ENCODE measurements around the gene SS18L1.

SS18L1 gene

GRCh38 chr20:62212299-62212698 lies 68.7 kb downstream of the SS18L1 start:
- DNase-seq (ENCODE audit: low spot score) = no peak

GRCh38 chr20:62214067-62214466 lies 70.5 kb downstream of the SS18L1 start:
- DNase-seq (ENCODE audit: low spot score) = no peak

GRCh38 chr20:62215020-62215990 lies 71.7 kb downstream of the SS18L1 start:
- DNase-seq (ENCODE audit: low spot score) = no peak

- DNase-seq (ENCODE audit: low spot score) = no peak
These were observed 72.5 kb downstream of the SS18L1 start for GRCh38 chr20:62215991-62216635.

DNA sequence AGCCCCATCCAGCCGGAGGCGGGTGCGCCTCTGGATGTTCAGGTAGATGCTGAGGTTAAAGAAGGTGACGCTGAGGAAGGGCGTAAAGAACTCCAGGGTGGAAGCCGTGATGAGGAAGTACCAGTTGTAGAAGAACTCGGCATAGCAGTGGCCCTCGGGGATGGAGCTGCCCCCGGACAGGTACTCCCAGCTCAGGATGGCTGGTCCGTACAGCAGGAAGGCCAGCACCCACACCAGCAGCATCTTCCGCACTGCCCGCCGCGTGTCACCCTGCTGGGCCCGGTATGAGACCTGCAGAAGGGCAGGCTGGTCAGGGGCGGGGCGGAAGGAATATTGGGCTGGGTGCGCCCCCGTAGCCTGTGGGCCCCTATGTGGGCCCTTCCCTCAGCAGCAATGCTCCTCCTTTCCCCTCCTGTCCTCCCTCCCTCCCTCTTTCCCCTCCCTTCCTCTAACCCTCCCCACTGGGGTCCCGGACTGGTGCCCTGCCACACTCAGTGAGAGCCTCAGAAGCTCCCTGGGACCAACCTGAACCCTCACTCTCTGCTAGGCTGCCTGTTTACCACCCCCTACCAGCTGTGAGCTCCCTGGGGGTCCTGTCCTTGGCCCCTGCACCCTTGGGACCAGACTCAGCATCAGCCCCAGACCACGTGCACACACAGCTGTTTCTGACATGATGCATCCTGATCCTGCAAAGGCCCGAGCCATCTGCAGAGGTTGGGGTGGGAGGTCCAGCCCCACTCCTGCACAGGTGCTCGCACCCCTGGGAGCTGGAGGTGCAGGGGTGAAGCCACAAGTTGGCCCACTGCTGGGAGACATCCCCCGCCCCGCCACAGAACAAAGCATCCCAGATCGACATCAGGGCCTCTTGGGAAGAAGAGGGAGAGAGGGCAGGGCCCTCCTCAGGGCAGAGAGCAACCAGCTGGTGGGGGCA lies 73.3 kb downstream of the SS18L1 start:
- no peak for DNase-seq (ENCODE audit: low spot score)

GRCh38 chr20:62217913-62218773 lies 74.6 kb downstream of the SS18L1 start:
- no peak for DNase-seq (ENCODE audit: low spot score)

- no peak for DNase-seq (ENCODE audit: low spot score)
These were observed 75.8 kb downstream of the SS18L1 start for GRCh38 chr20:62219101-62219991.

GRCh38 chr20:62219992-62220665 lies 76.6 kb downstream of the SS18L1 start, which contains the start of gene HRH3:
TSS of gene HRH3 (minus strand) at chr20:62220278. CDS start at chr20:62219970, 308 bp downstream.
- DNase-seq (ENCODE audit: low spot score) = peak; percentile 16

- no peak for DNase-seq (ENCODE audit: low spot score)
These were observed 77.3 kb downstream of the SS18L1 start for GRCh38 chr20:62220666-62221568.

- no peak for DNase-seq (ENCODE audit: low spot score)
These were observed 78.8 kb downstream of the SS18L1 start for GRCh38 chr20:62222266-62222850.

- DNase-seq (ENCODE audit: low spot score) = no peak
These were observed 79.4 kb downstream of the SS18L1 start for GRCh38 chr20:62222972-62223371.

DNA sequence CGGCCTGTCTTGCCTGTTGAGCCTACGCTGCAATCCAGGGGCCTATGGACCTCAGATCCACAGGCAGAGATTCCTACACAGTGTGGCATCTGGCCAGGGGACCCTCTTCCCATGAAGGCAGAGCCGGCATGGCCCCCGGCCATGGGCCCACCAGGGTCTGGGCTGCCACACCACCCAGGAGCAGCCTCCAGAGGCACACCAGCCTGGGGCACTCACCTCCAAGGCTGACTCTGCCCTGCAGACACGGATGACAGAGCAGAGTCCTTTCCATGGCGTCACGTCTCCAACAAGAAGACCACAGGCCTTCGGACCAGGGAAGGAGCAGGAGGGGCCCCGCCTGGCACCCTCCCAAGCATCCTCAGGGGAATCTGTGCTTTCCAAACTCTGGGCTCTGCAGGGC lies 80.0 kb downstream of the SS18L1 start:
- no peak for DNase-seq (ENCODE audit: low spot score)

- DNase-seq (ENCODE audit: low spot score) = no peak
These were observed 80.7 kb downstream of the SS18L1 start for GRCh38 chr20:62224113-62224855.

DNA sequence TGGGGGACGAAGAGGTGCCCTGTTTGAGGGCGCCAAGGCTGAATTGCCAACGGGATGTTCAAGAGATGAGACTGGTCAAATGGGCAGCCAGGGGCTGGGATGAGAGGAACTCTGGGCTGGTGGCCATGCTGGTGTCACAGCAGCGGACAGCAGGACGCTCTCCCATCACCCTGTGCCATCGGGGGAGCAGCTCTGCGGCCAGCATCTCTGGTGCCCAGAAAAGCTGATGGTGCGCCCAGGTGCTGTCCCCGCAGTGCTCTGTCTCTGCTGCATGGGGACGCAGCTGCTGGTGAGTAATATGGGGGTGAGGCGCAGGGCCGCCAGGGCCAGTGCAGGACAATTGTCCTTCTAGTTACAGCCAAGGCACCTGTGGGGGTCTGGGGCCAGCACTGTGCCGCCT lies 81.5 kb downstream of the SS18L1 start:
- no peak for DNase-seq (ENCODE audit: low spot score)

DNA sequence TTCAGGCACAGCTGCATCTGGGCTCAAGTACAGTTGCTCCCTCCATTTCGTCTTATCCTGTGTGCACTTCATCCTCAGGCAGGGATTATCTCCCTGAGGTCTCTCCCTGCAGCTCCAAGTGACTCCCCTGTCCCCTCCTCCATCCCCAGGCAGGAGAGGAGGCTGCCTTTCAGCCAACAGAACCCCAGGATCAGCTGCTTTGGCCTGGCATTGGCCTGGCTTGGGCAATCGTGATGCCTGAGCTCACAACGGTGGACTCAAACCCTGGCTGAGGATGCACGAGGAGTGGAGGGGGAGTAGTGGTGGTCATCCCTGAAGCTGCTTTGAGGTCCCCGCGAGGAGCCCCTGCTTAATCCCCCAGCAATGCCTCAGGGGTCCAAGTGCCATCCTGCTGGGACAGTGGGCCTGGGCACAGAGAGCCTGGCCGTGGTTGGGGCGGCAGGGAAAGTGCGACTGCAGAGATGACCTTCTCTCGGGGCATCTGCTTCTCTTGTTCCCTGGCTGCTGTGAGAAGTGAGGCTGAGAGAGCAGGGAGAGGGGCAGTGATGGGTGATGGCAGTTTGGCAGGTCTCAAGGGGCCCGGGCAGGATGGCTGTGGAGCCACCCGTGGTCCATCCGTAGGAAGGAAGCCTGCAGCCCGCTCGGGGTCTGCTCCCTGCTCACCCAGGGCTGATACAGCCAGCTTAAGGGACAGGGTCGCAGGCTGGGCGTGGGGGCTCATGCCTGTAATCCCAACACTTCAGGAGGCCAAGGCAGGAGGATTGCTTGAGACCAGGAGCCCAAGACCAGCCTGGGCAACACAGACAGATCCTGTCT lies 82.5 kb downstream of the SS18L1 start:
- DNase-seq (ENCODE audit: low spot score) = no peak
